GM18499 (cell line): ENCODE results near the gene KRTAP5-4.
"Not testable (repeated sequence)": the region's sequence is repeated elsewhere in the genome, so short reads cannot be mapped to it uniquely, and the experiment has no call there.

ENCODE experiments used
- ATAC-seq: cut with Tn5 transposase; IDR thresholded peaks from one replicate; pipeline ENCODE4 v1.9.1; 2021; ENCODE audit warnings: moderate number of reproducible peaks; ENCODE audit not compliant: insufficient read depth, unreplicated experiment

Gene KRTAP5-4

GRCh38 chr11:1639666-1640065, 17.7 kb upstream of the KRTAP5-4 start:
- no peak for ATAC-seq

- no peak for ATAC-seq
Measured at GRCh38 chr11:1639102-1639620, 17.2 kb upstream of the KRTAP5-4 start.

- no peak for ATAC-seq
Measured at GRCh38 chr11:1638344-1638743, 16.4 kb upstream of the KRTAP5-4 start.

- no peak for ATAC-seq
Measured at GRCh38 chr11:1637628-1638027, 15.7 kb upstream of the KRTAP5-4 start.

GRCh38 chr11:1636291-1636950, 14.5 kb upstream of the KRTAP5-4 start:
- ATAC-seq, result no peak

GRCh38 chr11:1633864-1634263, 11.9 kb upstream of the KRTAP5-4 start:
- ATAC-seq, result no peak

GRCh38 chr11:1632053-1632714, 10.2 kb upstream of the KRTAP5-4 start:
- no peak for ATAC-seq

- ATAC-seq, result no peak
Measured at GRCh38 chr11:1631066-1631568, 9.2 kb upstream of the KRTAP5-4 start.

- no peak for ATAC-seq
Measured at GRCh38 chr11:1630271-1630670, 8.3 kb upstream of the KRTAP5-4 start.

GRCh38 chr11:1629326-1630185, 7.6 kb upstream of the KRTAP5-4 start, which contains the start of gene KRTAP5-5:
Gene KRTAP5-5 (plus strand): TSS chr11:1629775. CDS start chr11:1629841, 66 bp downstream.
- no peak for ATAC-seq

- no peak for ATAC-seq
Measured at GRCh38 chr11:1628506-1629325, 6.8 kb upstream of the KRTAP5-4 start.

GRCh38 chr11:1625541-1625940, 3.6 kb upstream of the KRTAP5-4 start:
- ATAC-seq, result no peak

- no peak for ATAC-seq
Measured at GRCh38 chr11:1624621-1625020, 2.7 kb upstream of the KRTAP5-4 start.

- no peak for ATAC-seq
Measured at GRCh38 chr11:1623716-1624115, 1.8 kb upstream of the KRTAP5-4 start.

GRCh38 chr11:1619449-1619848, 2.5 kb downstream of the KRTAP5-4 start:
- no peak for ATAC-seq

- no peak for ATAC-seq
Measured at GRCh38 chr11:1618231-1618630, 3.7 kb downstream of the KRTAP5-4 start.

- ATAC-seq, result no peak
Measured at GRCh38 chr11:1608363-1608762, 13.6 kb downstream of the KRTAP5-4 start, which contains the start of gene KRTAP5-3. Gene KRTAP5-3 (minus strand): TSS chr11:1608463. CDS start chr11:1608385, 78 bp downstream.

- ATAC-seq, result not testable (repeated sequence)
Measured at GRCh38 chr11:1607901-1608300, 14.0 kb downstream of the KRTAP5-4 start.

- not testable (repeated sequence) for ATAC-seq
Measured at GRCh38 chr11:1607156-1607845, 14.6 kb downstream of the KRTAP5-4 start.
